ENCODE measurements around the gene SERPINB6.
"Not testable (repeated sequence)": the region's sequence is repeated elsewhere in the genome, so short reads cannot be mapped to it uniquely, and the experiment has no call there.

The SERPINB6 gene

GRCh38 chr6:2976060-2976459 is 4.7 kb upstream of the SERPINB6 start:
- DNase-seq, result no peak

GRCh38 chr6:2973676-2974075 is 2.3 kb upstream of the SERPINB6 start:
- no peak for DNase-seq

DNA sequence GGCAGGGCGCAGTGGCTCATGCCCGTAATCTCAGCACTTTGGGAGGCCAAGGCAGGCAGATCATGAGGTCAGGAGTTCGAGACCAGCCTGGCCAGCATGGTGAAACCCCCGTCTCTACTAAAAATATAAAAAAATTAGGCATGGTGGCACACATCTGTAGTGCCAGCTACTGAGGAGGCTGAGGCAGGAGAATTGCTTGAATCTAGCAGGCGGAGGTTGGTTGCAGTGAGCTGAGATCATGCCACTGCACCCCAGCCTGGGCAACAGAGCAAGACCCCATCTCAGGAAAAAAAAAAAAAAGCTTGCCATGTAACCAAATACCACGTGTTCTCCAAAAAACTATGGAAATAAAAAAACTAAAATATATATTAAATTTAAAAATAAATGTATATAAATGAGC is 1.8 kb upstream of the SERPINB6 start:
- not testable (repeated sequence) for DNase-seq

GRCh38 chr6:2972685-2973084 is 1.3 kb upstream of the SERPINB6 start:
- DNase-seq, result not testable (repeated sequence)

DNA sequence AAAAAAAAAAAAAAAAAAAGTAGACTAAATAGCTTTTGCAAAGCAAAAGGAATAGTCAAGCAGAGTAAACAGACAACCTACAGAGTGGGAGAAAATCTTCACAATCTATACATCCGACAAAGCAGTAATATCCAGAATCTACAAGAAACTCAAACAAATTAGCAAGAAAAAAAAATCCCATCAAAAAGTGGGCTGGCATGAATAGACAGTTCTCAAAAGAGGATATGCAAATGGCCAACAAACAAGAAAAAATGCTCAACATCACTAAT is 786 bp upstream of the SERPINB6 start:
- DNase-seq, result not testable (repeated sequence)

- DNase-seq, result no peak
Observed at GRCh38 chr6:2970753-2971419, 481 bp downstream of the SERPINB6 start.

DNA sequence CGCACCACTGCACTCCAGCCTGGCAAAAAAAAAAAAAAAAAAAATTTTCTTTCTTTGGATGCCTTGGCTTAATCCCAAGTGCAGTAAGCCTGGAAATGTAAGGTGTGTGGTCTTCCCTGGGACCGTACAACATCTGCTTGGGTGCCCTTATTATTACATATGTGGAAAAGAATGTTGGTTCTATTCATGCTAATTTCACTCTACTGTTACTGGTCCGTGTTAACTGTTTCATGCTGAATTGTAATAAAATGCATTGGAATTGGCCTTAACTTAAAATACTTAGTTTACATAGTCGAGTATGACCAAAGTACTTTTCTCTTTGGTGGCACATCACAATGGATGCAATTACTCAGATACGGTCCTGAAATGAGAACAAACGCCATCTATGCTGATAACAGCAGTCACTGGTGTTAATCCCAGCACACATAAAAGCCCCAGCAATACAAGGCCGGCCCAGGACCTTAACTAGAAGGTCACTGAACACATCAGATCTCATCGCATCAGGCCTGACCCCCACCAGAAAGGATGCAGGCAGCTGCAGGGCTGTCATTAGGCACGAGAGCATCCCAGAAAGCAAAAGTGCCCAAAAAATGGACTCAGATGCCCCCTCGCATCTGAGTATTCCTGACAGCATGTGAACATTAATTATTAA is 1.2 kb downstream of the SERPINB6 start:
- DNase-seq, result no peak

GRCh38 chr6:2969549-2969948 is 1.8 kb downstream of the SERPINB6 start:
- DNase-seq, result no peak

DNA sequence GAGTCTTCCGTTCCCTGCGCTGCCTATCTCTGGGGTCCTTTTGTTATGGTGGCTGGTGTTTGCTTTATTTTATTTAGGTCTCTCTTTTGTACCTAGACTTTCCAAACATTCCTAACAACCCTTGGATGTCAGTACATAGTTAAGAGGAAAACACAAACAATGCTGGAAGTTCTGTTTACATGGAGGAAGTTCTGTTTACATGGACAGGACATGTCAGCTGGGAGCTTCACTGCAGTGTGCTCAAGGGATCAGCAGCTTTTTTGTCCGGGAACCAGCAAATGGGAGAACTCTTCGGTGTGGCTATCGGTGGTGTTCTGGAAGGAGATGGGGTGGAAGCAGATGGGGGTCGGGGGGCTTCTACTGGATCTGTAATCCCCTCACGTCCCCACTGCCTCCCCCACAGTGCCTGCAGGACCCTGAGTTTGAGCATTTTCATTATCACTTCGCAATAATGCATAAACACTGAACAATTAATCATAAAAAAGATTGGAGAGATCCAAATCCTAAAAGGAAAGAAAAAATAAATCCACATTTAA is 2.7 kb downstream of the SERPINB6 start:
- no peak for DNase-seq

DNA sequence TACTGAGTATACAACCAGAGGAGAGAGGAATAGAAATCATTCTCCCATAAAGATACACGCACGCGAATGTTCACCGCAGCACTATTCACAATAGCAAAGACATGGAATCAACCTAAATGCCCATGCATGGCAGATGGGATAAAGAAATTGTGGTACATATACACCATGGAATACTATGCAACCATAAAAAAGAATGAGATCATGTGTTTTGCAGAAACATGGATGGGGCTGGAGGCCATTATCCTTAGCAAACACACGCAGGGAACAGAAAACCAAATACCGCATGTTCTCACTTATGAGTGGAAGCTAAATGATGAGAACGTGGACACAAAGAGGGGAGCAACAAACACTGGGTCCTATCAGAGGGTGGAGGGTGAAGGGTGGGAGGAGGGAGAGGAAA is 3.4 kb downstream of the SERPINB6 start:
- no peak for DNase-seq

GRCh38 chr6:2966347-2966746 is 5.0 kb downstream of the SERPINB6 start:
- DNase-seq, result no peak

DNA sequence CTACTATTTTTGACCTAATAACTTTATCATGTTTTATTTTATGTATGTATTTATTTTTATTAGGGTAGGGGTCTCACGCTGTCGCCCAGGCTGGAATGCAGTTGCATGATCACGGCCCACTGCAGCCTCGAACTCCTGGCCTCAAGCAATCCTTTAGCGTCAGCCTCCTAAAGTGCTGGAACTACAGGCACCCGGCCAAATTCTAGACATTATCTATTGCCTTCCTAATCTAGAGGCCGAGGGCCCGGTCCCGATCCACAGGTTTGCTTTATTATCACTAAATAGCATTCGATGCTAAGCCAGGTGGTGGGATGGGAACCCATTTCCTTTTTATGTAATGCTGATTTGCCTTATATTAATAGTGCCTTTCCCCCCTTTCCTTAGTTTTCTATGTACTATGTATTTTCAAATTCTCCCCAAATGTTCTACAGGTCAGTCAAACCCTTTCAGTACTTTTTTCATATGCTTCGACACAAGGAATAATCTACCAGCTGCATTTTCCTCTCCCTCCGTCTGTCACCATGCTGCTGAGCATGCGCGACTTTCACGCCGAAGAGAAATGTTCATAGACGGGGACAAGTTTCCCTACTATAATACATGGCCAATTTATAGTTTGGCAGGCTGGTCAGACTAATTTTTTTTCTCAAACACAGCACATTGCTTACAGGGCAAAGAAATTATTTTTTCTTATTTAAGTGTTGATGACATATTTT is 6.4 kb downstream of the SERPINB6 start:
- no peak for DNase-seq

DNA sequence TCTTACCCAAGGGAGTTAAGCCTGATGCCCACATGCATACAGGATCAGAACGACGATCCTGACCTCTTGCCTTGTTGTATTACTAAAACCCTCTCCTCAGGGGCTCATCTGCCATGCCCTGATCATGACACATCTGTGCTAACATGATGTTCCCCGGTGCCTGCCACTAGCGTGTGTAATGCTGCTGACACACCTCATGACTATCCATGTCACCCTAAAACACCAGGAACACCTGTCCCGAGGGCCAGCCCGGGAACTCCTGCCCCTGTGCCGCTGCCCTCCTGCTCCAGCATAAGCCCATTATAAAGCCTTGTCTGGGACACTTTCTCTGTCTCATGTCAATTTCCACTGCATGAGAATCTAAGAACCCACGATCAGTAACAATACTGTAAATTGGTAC is 7.6 kb downstream of the SERPINB6 start:
- DNase-seq, result no peak

- DNase-seq, result no peak
Observed at GRCh38 chr6:2962636-2963035, 8.7 kb downstream of the SERPINB6 start.

DNA sequence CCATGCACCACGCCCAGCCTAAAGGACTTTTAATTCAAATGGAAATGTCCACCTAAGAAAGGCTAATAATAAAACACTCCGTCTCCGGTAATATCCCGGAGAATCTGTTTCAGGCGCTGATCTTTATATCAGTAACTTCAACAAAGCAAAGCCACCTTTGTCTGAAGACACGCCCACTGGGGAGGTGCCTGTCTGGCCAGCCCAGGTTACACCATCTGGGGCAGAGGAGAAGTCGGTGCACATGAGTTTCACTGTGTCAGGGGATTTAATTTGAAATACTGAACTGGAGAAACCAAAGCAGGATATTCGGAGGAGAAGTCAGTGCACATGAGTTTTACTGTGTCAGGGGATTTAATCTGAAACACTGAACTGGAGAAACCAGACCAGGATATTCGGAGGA is 9.4 kb downstream of the SERPINB6 start:
- no peak for DNase-seq

- DNase-seq, result no peak
Observed at GRCh38 chr6:2961506-2961905, 9.9 kb downstream of the SERPINB6 start.

GRCh38 chr6:2960935-2961334 is 10.4 kb downstream of the SERPINB6 start:
- no peak for DNase-seq

DNA sequence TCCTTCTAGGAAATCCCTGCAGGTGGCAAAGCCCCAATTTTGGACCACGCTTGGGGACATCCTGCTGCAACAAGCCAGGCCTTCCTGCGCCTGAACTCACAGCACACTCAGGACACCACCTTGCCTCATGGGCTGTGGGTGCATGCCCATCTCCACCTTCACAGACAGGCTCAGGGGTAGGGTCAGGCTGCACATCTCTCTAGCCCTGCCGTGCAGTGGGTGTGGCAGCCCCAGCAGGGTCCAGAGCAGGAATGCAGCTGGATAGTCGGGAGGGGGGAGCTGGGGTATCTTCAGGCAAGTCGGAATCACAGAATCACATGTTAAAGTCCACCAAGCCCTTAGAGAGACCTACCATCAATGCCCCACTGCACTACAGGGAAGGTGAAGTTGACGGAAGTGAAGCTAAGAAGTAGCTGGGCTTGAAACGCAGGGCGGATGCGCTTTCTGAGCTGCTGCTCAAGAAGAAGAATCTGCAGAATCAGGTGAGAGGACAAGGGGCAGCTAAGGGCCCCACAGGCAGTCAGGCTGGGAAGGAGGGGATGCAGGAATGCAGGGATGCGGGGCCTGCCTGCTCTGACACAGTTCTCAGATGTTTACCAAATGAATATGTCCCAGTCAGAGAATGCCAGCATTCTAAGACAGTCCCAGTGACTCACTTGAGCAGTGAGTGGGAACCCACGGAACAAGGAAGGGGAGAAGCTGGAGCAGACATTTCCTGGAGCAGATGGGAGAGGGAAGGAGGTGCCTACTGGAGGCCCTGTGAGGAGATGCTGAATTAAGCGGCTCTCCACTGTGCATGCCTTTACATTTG is 11.3 kb downstream of the SERPINB6 start:
- no peak for DNase-seq

DNA sequence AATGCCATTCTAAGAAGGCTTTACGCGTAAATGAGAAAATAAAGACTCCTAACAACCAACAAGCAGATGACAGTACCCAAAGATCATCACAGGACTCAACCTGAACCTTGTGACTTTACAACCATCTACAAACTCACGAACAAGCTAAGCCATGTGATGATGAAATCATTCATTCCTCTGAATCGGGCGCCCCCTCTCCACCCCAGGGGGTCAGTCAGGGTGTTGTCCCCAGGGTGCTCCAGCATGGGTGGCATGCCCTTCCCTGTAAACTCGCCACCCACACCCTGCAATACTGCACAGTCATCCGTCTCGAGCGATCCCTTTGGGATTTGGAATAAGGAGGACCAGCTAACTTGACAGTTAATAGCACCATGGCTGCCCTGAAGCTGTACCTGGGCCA is 12.6 kb downstream of the SERPINB6 start:
- DNase-seq, result no peak

GRCh38 chr6:2958331-2958711 is 13.0 kb downstream of the SERPINB6 start:
- DNase-seq, result no peak

DNA sequence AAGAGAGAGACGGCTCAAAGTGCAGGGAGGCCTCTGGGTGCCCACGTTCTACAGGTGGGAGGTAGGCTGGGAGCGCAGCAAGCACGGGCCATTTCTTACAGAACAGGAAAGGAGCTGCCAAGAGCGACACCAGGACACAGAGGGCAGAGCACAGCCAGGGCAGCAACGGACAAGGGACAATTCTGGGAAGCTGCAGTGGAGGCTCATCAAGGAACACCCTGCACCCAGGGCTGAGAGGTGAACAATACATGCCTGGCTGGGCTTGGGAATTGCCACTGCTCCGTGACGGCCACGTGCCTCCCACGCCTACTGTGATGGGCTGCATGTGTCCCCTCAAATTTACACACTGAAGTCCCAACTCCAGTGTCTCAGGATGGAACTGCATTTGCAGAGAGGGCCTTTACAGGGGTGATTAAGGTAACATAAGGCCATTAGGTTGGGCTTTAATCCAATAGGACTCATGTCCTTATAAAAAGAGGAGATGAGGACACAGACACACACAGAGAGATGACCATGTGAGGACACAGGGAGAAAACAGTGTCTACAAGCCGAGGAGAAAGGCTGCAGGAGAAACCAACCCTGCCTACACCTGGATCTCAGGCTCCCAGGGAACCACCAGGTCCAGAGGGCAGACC is 13.6 kb downstream of the SERPINB6 start:
- no peak for DNase-seq

- DNase-seq, result no peak
Observed at GRCh38 chr6:2956930-2957685, 14.3 kb downstream of the SERPINB6 start.

All from NCI-H446 (cell line).